Measurements from ENCODE around the gene LSM3.

Gene LSM3

GRCh38 chr3:14248849-14249523, 70.4 kb downstream of the LSM3 start:
- TF ChIP-seq, protein P1, sequence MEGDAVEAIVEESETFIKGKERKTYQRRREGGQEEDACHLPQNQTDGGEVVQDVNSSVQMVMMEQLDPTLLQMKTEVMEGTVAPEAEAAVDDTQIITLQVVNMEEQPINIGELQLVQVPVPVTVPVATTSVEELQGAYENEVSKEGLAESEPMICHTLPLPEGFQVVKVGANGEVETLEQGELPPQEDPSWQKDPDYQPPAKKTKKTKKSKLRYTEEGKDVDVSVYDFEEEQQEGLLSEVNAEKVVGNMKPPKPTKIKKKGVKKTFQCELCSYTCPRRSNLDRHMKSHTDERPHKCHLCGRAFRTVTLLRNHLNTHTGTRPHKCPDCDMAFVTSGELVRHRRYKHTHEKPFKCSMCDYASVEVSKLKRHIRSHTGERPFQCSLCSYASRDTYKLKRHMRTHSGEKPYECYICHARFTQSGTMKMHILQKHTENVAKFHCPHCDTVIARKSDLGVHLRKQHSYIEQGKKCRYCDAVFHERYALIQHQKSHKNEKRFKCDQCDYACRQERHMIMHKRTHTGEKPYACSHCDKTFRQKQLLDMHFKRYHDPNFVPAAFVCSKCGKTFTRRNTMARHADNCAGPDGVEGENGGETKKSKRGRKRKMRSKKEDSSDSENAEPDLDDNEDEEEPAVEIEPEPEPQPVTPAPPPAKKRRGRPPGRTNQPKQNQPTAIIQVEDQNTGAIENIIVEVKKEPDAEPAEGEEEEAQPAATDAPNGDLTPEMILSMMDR (IDR thresholded peaks at IDR 0.05; ENCODE audit: low read depth, low read length), result no peak
- H3K4me3 ChIP-seq (ENCODE audit: low read depth, low read length), result no peak overlapping the region
